ENCODE measurements around the gene CELA1. TPM values are rescaled to one million over a fixed set of nuclear protein-coding genes. Genes with fewer than 3 reads are reported as not detected.
"Not testable (repeated sequence)": the region's sequence is repeated elsewhere in the genome, so short reads cannot be mapped to it uniquely, and the experiment has no call there.

Gene CELA1
- total RNA-seq, 2 experiments from 2014 or later = not detected

DNA sequence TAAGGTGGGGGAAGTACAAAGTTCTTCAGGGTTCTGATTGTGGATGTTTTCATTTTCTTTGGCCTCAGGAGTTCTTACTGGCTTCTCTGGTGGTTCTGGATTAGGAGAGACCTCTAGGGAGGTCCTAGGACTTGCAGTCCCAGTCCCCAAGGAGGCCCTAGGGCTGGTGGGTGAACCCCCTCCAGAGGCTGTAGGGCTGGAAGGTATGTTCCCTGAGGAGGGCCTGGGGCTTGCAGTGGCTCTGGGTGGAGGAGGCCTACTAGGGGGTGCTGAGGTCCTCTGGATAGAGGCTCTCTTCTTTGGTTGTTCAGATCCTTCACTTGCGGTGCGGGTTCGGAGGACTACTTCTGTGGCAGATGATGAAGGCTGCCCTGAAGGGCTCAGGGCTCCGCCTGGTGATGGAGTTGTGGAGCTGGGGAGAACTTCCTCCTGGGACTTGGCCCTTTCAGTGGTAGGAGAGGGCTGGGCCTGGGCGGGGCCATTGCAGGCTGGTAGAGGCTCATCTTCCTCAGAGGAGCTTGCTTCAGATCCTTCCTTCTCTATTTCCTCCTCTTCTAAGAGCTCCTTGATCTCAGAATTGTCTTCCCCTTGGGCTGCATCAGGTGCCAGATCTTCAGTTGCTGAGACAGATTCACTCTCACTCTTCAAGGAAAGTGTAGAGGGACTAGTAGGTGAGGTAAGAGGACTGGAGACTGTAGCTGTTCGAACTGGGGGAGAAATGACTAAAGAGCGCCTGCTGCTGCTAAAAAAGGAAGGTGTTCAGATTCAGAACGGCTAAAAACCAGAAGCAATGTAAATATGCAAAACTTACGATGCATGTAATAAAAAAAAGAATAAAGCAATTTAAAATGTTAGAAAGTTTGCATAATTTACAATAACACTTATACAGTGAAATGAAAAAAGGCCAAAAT lies 54.6 kb downstream of the CELA1 start:
- BruUV-seq (replicated peaks); H3K27ac ChIP-seq (ENCODE audit: low read depth, low read length, poor library complexity, severe bottlenecking); CTCF ChIA-PET (ENCODE audit: unreplicated experiment); H3K9me2 ChIP-seq (ENCODE audit: insufficient read depth, low read length); H3K79me2 ChIP-seq (ENCODE audit: insufficient read depth, low read depth, low read length); H3K4me2 ChIP-seq (ENCODE audit: low read length); H3K36me3 ChIP-seq (ENCODE audit: insufficient read depth, low read length); intact Hi-C loops (cut with micrococcal nuclease; ENCODE audit: unreplicated experiment); DNase-seq (ENCODE audit: low spot score); H3K4me3 ChIP-seq (ENCODE audit: low read depth, low read length, poor library complexity, severe bottlenecking); H2AFZ ChIP-seq (ENCODE audit: low read length); H4K20me1 ChIP-seq (ENCODE audit: insufficient read depth, low read length); H3K9me3 ChIP-seq (ENCODE audit: low read length); H3K4me1 ChIP-seq (ENCODE audit: insufficient read depth, low read length, poor library complexity, severe bottlenecking); POLR2A ChIA-PET: not testable (repeated sequence)
- TF ChIP-seq, protein P1, sequence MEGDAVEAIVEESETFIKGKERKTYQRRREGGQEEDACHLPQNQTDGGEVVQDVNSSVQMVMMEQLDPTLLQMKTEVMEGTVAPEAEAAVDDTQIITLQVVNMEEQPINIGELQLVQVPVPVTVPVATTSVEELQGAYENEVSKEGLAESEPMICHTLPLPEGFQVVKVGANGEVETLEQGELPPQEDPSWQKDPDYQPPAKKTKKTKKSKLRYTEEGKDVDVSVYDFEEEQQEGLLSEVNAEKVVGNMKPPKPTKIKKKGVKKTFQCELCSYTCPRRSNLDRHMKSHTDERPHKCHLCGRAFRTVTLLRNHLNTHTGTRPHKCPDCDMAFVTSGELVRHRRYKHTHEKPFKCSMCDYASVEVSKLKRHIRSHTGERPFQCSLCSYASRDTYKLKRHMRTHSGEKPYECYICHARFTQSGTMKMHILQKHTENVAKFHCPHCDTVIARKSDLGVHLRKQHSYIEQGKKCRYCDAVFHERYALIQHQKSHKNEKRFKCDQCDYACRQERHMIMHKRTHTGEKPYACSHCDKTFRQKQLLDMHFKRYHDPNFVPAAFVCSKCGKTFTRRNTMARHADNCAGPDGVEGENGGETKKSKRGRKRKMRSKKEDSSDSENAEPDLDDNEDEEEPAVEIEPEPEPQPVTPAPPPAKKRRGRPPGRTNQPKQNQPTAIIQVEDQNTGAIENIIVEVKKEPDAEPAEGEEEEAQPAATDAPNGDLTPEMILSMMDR (conservative IDR thresholded peaks at IDR 0.05; ENCODE audit: low read length) = peak; percentile 30; the same call in 1 of the 2 replicates

- no peaks in the 10 kb centered on the region for H3K9me3 ChIP-seq (ENCODE audit: low read length)
- no peak overlapping the region for H3K27ac ChIP-seq (ENCODE audit: low read depth, low read length, poor library complexity, severe bottlenecking)
- DNase-seq (ENCODE audit: low spot score) = no peak
- H4K20me1 ChIP-seq (ENCODE audit: insufficient read depth, low read length) = no peaks in the 10 kb centered on the region
- H3K4me3 ChIP-seq (ENCODE audit: low read depth, low read length, poor library complexity, severe bottlenecking) = no peak overlapping the region
- no peak overlapping the region for H3K4me2 ChIP-seq (ENCODE audit: low read length)
- BruUV-seq (replicated peaks) = no TSS peak
- H3K4me1 ChIP-seq (ENCODE audit: insufficient read depth, low read length, poor library complexity, severe bottlenecking) = no peaks in the 10 kb centered on the region
- no peak for TF ChIP-seq EZH2phosphoT487 (IDR thresholded peaks at IDR 0.05; ENCODE audit: borderline replicate concordance, low read depth, low read length)
- TF ChIP-seq, protein P1 (conservative IDR thresholded peaks at IDR 0.05; ENCODE audit: low read length) = no peak
- POLR2A ChIA-PET = no interaction called here
- H3K9me2 ChIP-seq (ENCODE audit: insufficient read depth, low read length) = no peaks in the 10 kb centered on the region
- no peaks in the 10 kb centered on the region for H3K79me2 ChIP-seq (ENCODE audit: insufficient read depth, low read depth, low read length)
- no peaks in the 10 kb centered on the region for H3K36me3 ChIP-seq (ENCODE audit: insufficient read depth, low read length)
- CTCF ChIA-PET (ENCODE audit: unreplicated experiment) = no interaction called here
- intact Hi-C loops (cut with micrococcal nuclease; ENCODE audit: unreplicated experiment) = no loop called here
- H2AFZ ChIP-seq (ENCODE audit: low read length) = no peak overlapping the region
Observed at GRCh38 chr12:51285843-51286242, 60.6 kb downstream of the CELA1 start.

Measured in OCI-LY7 (cell line).